ENCODE measurements around the gene GJA9. TPM values are rescaled to one million over a fixed set of nuclear protein-coding genes. Genes with fewer than 3 reads are reported as not detected.

Gene GJA9
- total and polyA plus RNA-seq, 2 of the 4 experiments (the other 2 are of a cell fraction), result not detected

DNA sequence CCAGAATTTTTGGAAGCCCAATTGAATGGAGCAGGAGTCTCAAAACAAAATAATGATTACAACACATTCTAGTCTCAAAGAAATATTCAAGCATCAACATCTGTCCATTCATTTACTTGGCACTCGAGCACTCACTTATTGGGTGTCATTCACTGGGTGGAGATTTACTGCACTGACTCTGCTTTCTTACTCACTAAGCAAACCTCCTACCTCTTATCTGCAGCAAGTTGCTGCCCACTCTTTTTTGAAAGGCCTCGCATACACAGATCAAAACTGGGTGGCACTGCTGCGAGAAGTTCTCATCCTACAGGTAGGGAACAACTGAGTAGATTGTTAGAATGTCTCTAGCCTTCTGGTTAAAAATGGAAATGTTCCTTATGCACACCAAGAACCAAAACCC lies 42.2 kb upstream of the GJA9 start:
- Histone ChIP-seq H3K27me3 (ENCODE audit: control insufficient read depth, insufficient read depth, low read length) (no peaks in the 10 kb centered on the region), H3K18ac (ENCODE audit: low read depth, low read length) (no peak overlapping the region), H3K14ac (replicated peaks; ENCODE audit: low read depth, low read length) (no peak overlapping the region), H2BK120ac (ENCODE audit: low read depth, low read length) (no peak overlapping the region), H3K9me3 (ENCODE audit: control insufficient read depth, insufficient read depth, low read length) (no peaks in the 10 kb centered on the region), H3K9ac (ENCODE audit: low read depth, low read length) (no peak overlapping the region), H3K56ac (ENCODE audit: extremely low read depth, insufficient read depth, low read length) (no peak overlapping the region), H4K91ac (ENCODE audit: insufficient read depth, low read depth, low read length) (no peak overlapping the region), H2BK15ac (ENCODE audit: low read depth, low read length) (no peak overlapping the region), H3K79me1 (ENCODE audit: low read depth in 1 of 2, low read length in 2 of 2) (no peaks in the 10 kb centered on the region), H2AK5ac (ENCODE audit: low read depth, low read length) (no peak overlapping the region), H4K20me1 (ENCODE audit: insufficient read depth, low read length) (no peaks in the 10 kb centered on the region), H2BK5ac (ENCODE audit: low read depth, low read length, poor library complexity, severe bottlenecking) (no peak overlapping the region), H3K9me1 (ENCODE audit: insufficient read depth, low read length) (no peaks in the 10 kb centered on the region), H3K23ac (ENCODE audit: low read depth, low read length) (no peak overlapping the region), H2BK20ac (ENCODE audit: low read depth, low read length) (no peak overlapping the region), H2AK9ac (replicated peaks; ENCODE audit: low read depth, low read length, poor library complexity) (no peak overlapping the region), H3K4me2 (ENCODE audit: low read depth, low read length) (no peak overlapping the region), H3K4ac (ENCODE audit: low read depth, low read length) (no peak overlapping the region), H3K4me1 (ENCODE audit: control insufficient read depth, insufficient read depth, low read length) (no peaks in the 10 kb centered on the region), H3K36me3 (ENCODE audit: control insufficient read depth, insufficient read depth, low read length) (no peaks in the 10 kb centered on the region; the same call in 1 of the 2 replicates), H2AFZ (replicated peaks; ENCODE audit: low read length, poor library complexity) (no peak overlapping the region), H4K5ac (ENCODE audit: low read depth, low read length) (no peak overlapping the region), H3K27ac (ENCODE audit: insufficient read depth, low read length) (no peak overlapping the region), H4K8ac (ENCODE audit: low read depth in 2 of 2, low read length in 2 of 2) (no peak overlapping the region), H3K4me3 (ENCODE audit: insufficient read depth, low read depth, low read length) (no peak overlapping the region)
- no peak for DNase-seq
- in situ Hi-C loops (cut with MboI; ENCODE audit: low sequenced_read_pairs) (no loop called here), dilution Hi-C loops (cut with HindIII; ENCODE audit: low sequenced_read_pairs, unreplicated experiment) (no loop called here), intact Hi-C loops (cut with micrococcal nuclease) (no loop called here)
- no peak for ATAC-seq (ENCODE audit: low read depth)
- BruUV-seq (replicated peaks), result no TSS peak
- TF ChIP-seq ELK1 (IDR thresholded peaks at IDR 0.05; ENCODE audit: borderline replicate concordance, low read depth, low read length) (no peak), SMC3 (IDR thresholded peaks at IDR 0.05; ENCODE audit: low read depth, low read length) (no peak), CHD1 (IDR thresholded peaks at IDR 0.05; ENCODE audit: low read depth, low read length) (no peak), RFX5 (IDR thresholded peaks at IDR 0.05; ENCODE audit: low read depth, low read length) (no peak)
- CTCF ChIA-PET, result no interaction called here
- no CpG with 5 or more reads among the region's 3 CpGs for WGBS, 2 experiments (ENCODE audit: extremely low coverage in 2 of 2, insufficient read length in 1 of 2)
- POLR2A ChIA-PET (ENCODE audit: unreplicated experiment), result no interaction called here
